OCI-LY1 (cell line): ENCODE data around the gene DIS3L.

Experiments used
- H2AFZ ChIP-seq: fragments of 200-600 bp; sonication (generic), shearing (Covaris generic); 2 replicates; pipeline ENCODE4 v1.6.0; 2014; ENCODE audit warnings: antibody characterized with exemption, mild to moderate bottlenecking, low read length
- H3F3A ChIP-seq: fragments of 200-600 bp; sonication (generic), shearing (Covaris generic); 2 replicates; pipeline ENCODE4 v1.6.0; 2014; ENCODE audit warnings: mild to moderate bottlenecking, antibody characterized with exemption, low read length, moderate library complexity; ENCODE audit not compliant: insufficient read depth
- H3K27ac ChIP-seq: fragments of 200-600 bp; sonication (generic); 2 replicates; pipeline ENCODE4 v1.5.1; 2014; ENCODE audit warnings: low read length, mixed run types, mild to moderate bottlenecking, low read depth; ENCODE audit not compliant: poor library complexity, severe bottlenecking
- H3K27me3 ChIP-seq: fragments of 200-600 bp; sonication (generic); 2 replicates; pipeline ENCODE4 v1.6.0; 2014; ENCODE audit warnings: antibody characterized with exemption, mild to moderate bottlenecking, low read length, moderate library complexity; ENCODE audit not compliant: insufficient read depth
- H3K36me3 ChIP-seq: fragments of 200-600 bp; sonication (generic); 2 replicates; pipeline ENCODE4 v1.6.1; 2014; ENCODE audit warnings: mild to moderate bottlenecking, antibody characterized with exemption, low read length, moderate library complexity, mixed read lengths; ENCODE audit not compliant: insufficient read depth
- H3K4me1 ChIP-seq: fragments of 200-600 bp; sonication (generic); 2 replicates; pipeline ENCODE4 v1.5.1; 2014; ENCODE audit warnings: mild to moderate bottlenecking, low read length, moderate library complexity; ENCODE audit not compliant: insufficient read depth, severe bottlenecking
- H3K4me2 ChIP-seq: fragments of 200-600 bp; sonication (generic), shearing (Covaris generic); 2 replicates; pipeline ENCODE4 v1.6.1; 2014; ENCODE audit warnings: low read length
- H3K4me3 ChIP-seq: fragments of 200-600 bp; sonication (generic); 2 replicates; pipeline ENCODE4 v1.5.1; 2014; ENCODE audit warnings: low read length, low read depth, mild to moderate bottlenecking, mixed read lengths; ENCODE audit not compliant: poor library complexity, severe bottlenecking
- H3K79me2 ChIP-seq: fragments of 200-600 bp; shearing (Covaris generic); 2 replicates; pipeline ENCODE4 v1.6.1; 2016; ENCODE audit warnings: mixed run types, low read length, mixed read lengths; ENCODE audit not compliant: insufficient read depth
- H3K9ac ChIP-seq: fragments of 200-600 bp; sonication (generic), shearing (Covaris generic); 2 replicates; pipeline ENCODE4 v1.6.1; 2014; ENCODE audit warnings: mild to moderate bottlenecking, low read length, mixed read lengths
- H3K9me2 ChIP-seq: fragments of 200-600 bp; sonication (generic), shearing (Covaris generic); 2 replicates; pipeline ENCODE4 v1.6.1; 2014; ENCODE audit warnings: low read depth, mild to moderate bottlenecking, low read length, mixed read lengths
- H3K9me3 ChIP-seq: fragments of 200-600 bp; shearing (Covaris generic); 2 replicates; pipeline ENCODE4 v1.6.1; 2014; ENCODE audit warnings: low read length, mixed read lengths
- H4K20me1 ChIP-seq: fragments of 200-600 bp; sonication (generic), shearing (Covaris generic); 2 replicates; pipeline ENCODE4 v1.6.0; 2016; ENCODE audit warnings: mild to moderate bottlenecking, low read length; ENCODE audit not compliant: insufficient read depth
- CTCF ChIP-seq: fragments of 200-600 bp; sonication (generic), shearing (Covaris generic); IDR thresholded peaks from 2 replicates; pipeline ENCODE4 v1.5.1; 2017; ENCODE audit warnings: mild to moderate bottlenecking, antibody characterized with exemption, low read length, moderate library complexity, mixed read lengths
- EZH2 ChIP-seq: fragments of 200-600 bp; sonication (generic), shearing (Covaris generic); IDR thresholded peaks from 2 replicates; pipeline ENCODE4 v1.8.0; 2017; ENCODE audit warnings: borderline replicate concordance, mixed run types, mild to moderate bottlenecking, antibody characterized with exemption, low read length, moderate library complexity, mixed read lengths

Gene DIS3L

GRCh38 chr15:66276546-66276945 lies 16.8 kb upstream of the DIS3L start:
- no peaks in the 10 kb centered on the region for H3K27me3 ChIP-seq
- TF ChIP-seq CTCF = no peak
- no peak for TF ChIP-seq EZH2
- no peaks in the 10 kb centered on the region for H3K9me2 ChIP-seq
- no peaks in the 10 kb centered on the region for H3K79me2 ChIP-seq
- H4K20me1 ChIP-seq = no peaks in the 10 kb centered on the region
- peaks cover 8% of the 10 kb centered on the region for H3K9me3 ChIP-seq
- peaks cover under 1% of the 10 kb centered on the region for H3K4me1 ChIP-seq
- H3K36me3 ChIP-seq = no peaks in the 10 kb centered on the region; the same call in 1 of the 2 replicates
- no peak overlapping the region for H3K4me2 ChIP-seq
- no peaks in the 10 kb centered on the region for H3F3A ChIP-seq
- no peak overlapping the region for H3K27ac ChIP-seq
- no peak overlapping the region for H2AFZ ChIP-seq
- no peak overlapping the region for H3K9ac ChIP-seq
- H3K4me3 ChIP-seq = no peak overlapping the region

DNA sequence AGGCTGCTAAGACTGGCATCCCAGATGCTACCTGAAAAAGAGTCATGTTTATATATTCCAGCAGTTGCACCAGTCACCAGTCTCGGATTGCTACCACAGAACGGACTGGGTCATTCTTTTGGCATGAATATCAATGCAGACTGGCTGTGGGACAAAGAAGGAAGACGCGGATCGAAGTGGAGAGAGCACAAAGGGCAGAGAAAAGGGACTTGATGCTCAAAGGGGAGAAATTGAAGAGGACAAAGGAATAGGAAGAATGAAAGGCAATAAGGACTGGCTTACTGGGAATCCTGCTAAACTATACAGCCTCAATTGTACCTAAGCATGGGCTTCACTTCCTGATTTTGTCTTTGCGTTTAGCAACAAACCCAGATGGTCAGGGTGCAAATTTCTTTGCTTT lies 15.3 kb upstream of the DIS3L start:
- H3K79me2 ChIP-seq = no peaks in the 10 kb centered on the region
- H2AFZ ChIP-seq = no peak overlapping the region
- H3K9me2 ChIP-seq = no peaks in the 10 kb centered on the region
- H3K4me2 ChIP-seq = no peak overlapping the region
- H3K27ac ChIP-seq = no peak overlapping the region
- no peaks in the 10 kb centered on the region; the same call in 1 of the 2 replicates for H3K36me3 ChIP-seq
- H3K4me1 ChIP-seq = no peaks in the 10 kb centered on the region
- H3K4me3 ChIP-seq = no peak overlapping the region
- H3K27me3 ChIP-seq = no peaks in the 10 kb centered on the region
- no peak overlapping the region for H3K9ac ChIP-seq
- no peak for TF ChIP-seq CTCF
- no peak for TF ChIP-seq EZH2
- no peaks in the 10 kb centered on the region for H3F3A ChIP-seq
- no peaks in the 10 kb centered on the region for H4K20me1 ChIP-seq
- peaks cover 8% of the 10 kb centered on the region for H3K9me3 ChIP-seq

GRCh38 chr15:66278671-66279070 lies 14.7 kb upstream of the DIS3L start:
- no peak overlapping the region for H3K27ac ChIP-seq
- H3K9ac ChIP-seq = no peak overlapping the region
- H3K36me3 ChIP-seq = no peaks in the 10 kb centered on the region; the same call in 1 of the 2 replicates
- H3K4me1 ChIP-seq = no peaks in the 10 kb centered on the region
- peaks cover 8% of the 10 kb centered on the region for H3K9me3 ChIP-seq
- no peaks in the 10 kb centered on the region for H3K27me3 ChIP-seq
- H3K4me2 ChIP-seq = no peak overlapping the region
- no peaks in the 10 kb centered on the region for H4K20me1 ChIP-seq
- no peaks in the 10 kb centered on the region for H3K9me2 ChIP-seq
- no peaks in the 10 kb centered on the region for H3F3A ChIP-seq
- H3K4me3 ChIP-seq = no peak overlapping the region
- no peak for TF ChIP-seq CTCF
- no peak overlapping the region for H2AFZ ChIP-seq
- H3K79me2 ChIP-seq = no peaks in the 10 kb centered on the region
